ENCODE results near the gene SZRD1.
"Not testable (repeated sequence)": the region's sequence is repeated elsewhere in the genome, so short reads cannot be mapped to it uniquely, and the experiment has no call there.

Gene SZRD1

GRCh38 chr1:16366722-16367257 is at the start of gene SZRD1:
TSS of gene SZRD1 (plus strand) at chr1:16367242. CDS start at chr1:16367258, 16 bp downstream.
- DNase-seq (ENCODE audit: low read depth, low spot score), result peak; percentile 98

GRCh38 chr1:16318555-16318954 is 48.5 kb upstream of the SZRD1 start:
- DNase-seq (ENCODE audit: low read depth, low spot score), result no peak

GRCh38 chr1:16321176-16321867 is 45.7 kb upstream of the SZRD1 start:
- DNase-seq (ENCODE audit: low read depth, low spot score), result no peak

- no peak for DNase-seq (ENCODE audit: low read depth, low spot score)
Observed at GRCh38 chr1:16324456-16324890, 42.6 kb upstream of the SZRD1 start.

- DNase-seq (ENCODE audit: low read depth, low spot score), result no peak
Observed at GRCh38 chr1:16326833-16327404, 40.1 kb upstream of the SZRD1 start.

- no peak for DNase-seq (ENCODE audit: low read depth, low spot score)
Observed at GRCh38 chr1:16334655-16335340, 32.2 kb upstream of the SZRD1 start.

- no peak for DNase-seq (ENCODE audit: low read depth, low spot score)
Observed at GRCh38 chr1:16338961-16339360, 28.1 kb upstream of the SZRD1 start.

GRCh38 chr1:16340673-16341072 is 26.4 kb upstream of the SZRD1 start:
- DNase-seq (ENCODE audit: low read depth, low spot score), result no peak

- DNase-seq (ENCODE audit: low read depth, low spot score), result no peak
Observed at GRCh38 chr1:16342331-16343062, 24.5 kb upstream of the SZRD1 start.

GRCh38 chr1:16343276-16343675 is 23.8 kb upstream of the SZRD1 start:
- DNase-seq (ENCODE audit: low read depth, low spot score), result not testable (repeated sequence)

- DNase-seq (ENCODE audit: low read depth, low spot score), result no peak
Observed at GRCh38 chr1:16348414-16349182, 18.4 kb upstream of the SZRD1 start.

- DNase-seq (ENCODE audit: low read depth, low spot score), result no peak
Observed at GRCh38 chr1:16349847-16350406, 17.1 kb upstream of the SZRD1 start.

- no peak for DNase-seq (ENCODE audit: low read depth, low spot score)
Observed at GRCh38 chr1:16351456-16351993, 15.5 kb upstream of the SZRD1 start.

GRCh38 chr1:16351994-16352841 is 14.8 kb upstream of the SZRD1 start, which contains the start of gene FBXO42:
TSS of gene FBXO42 (minus strand) at chr1:16352480. CDS start at chr1:16315418, 37,062 bp downstream.
- DNase-seq (ENCODE audit: low read depth, low spot score), result peak; percentile 35

GRCh38 chr1:16352842-16353535 is 14.1 kb upstream of the SZRD1 start:
- DNase-seq (ENCODE audit: low read depth, low spot score), result no peak

- no peak for DNase-seq (ENCODE audit: low read depth, low spot score)
Observed at GRCh38 chr1:16354619-16355018, 12.4 kb upstream of the SZRD1 start.

- DNase-seq (ENCODE audit: low read depth, low spot score), result no peak
Observed at GRCh38 chr1:16356867-16357266, 10.2 kb upstream of the SZRD1 start.

- not testable (repeated sequence) for DNase-seq (ENCODE audit: low read depth, low spot score)
Observed at GRCh38 chr1:16365146-16365498, 1.9 kb upstream of the SZRD1 start.
